ENCODE data around the gene BCL2L15. TPM values are rescaled to one million over a fixed set of nuclear protein-coding genes. Genes with fewer than 3 reads are reported as not detected.

BCL2L15 gene
- total and polyA plus RNA-seq, 10 of the 15 experiments (the other 5 are each of a cell fraction or from before 2014, with no cell fraction given), result 0.42 to 1.2 (median 0.59) TPM

DNA sequence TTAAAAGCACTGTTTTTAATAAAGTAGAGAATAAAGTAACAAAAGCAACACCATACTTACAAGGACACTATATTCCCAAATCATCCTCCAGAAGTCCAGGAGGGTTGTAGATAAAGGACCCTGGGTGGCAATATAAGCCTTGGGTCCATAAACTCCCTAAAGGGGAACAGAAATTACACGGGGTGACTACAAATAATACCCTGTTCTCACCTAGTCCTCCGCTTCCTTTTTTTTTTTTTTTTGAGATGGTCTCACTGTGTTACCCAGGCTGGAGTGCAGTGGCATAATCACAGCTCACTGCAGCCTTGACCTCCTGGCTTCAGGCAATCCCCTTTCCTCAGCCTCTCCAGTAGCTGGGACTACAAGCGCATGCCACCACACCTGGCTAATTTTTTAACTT is 29.0 kb downstream of the BCL2L15 start (continued):
- TF ChIP-seq, protein P1, sequence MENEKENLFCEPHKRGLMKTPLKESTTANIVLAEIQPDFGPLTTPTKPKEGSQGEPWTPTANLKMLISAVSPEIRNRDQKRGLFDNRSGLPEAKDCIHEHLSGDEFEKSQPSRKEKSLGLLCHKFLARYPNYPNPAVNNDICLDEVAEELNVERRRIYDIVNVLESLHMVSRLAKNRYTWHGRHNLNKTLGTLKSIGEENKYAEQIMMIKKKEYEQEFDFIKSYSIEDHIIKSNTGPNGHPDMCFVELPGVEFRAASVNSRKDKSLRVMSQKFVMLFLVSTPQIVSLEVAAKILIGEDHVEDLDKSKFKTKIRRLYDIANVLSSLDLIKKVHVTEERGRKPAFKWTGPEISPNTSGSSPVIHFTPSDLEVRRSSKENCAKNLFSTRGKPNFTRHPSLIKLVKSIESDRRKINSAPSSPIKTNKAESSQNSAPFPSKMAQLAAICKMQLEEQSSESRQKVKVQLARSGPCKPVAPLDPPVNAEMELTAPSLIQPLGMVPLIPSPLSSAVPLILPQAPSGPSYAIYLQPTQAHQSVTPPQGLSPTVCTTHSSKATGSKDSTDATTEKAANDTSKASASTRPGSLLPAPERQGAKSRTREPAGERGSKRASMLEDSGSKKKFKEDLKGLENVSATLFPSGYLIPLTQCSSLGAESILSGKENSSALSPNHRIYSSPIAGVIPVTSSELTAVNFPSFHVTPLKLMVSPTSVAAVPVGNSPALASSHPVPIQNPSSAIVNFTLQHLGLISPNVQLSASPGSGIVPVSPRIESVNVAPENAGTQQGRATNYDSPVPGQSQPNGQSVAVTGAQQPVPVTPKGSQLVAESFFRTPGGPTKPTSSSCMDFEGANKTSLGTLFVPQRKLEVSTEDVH (IDR thresholded peaks at IDR 0.05; ENCODE audit: low read depth, partially characterized antibody), result no peak
- TF ChIP-seq, protein P2, sequence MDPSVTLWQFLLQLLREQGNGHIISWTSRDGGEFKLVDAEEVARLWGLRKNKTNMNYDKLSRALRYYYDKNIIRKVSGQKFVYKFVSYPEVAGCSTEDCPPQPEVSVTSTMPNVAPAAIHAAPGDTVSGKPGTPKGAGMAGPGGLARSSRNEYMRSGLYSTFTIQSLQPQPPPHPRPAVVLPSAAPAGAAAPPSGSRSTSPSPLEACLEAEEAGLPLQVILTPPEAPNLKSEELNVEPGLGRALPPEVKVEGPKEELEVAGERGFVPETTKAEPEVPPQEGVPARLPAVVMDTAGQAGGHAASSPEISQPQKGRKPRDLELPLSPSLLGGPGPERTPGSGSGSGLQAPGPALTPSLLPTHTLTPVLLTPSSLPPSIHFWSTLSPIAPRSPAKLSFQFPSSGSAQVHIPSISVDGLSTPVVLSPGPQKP (IDR thresholded peaks at IDR 0.05; ENCODE audit: low read depth, low read length), result no peak
- TF ChIP-seq ASH2L (IDR thresholded peaks at IDR 0.05; ENCODE audit: borderline replicate concordance, low read depth), result no peak
- TF ChIP-seq CBX3 (IDR thresholded peaks at IDR 0.05; ENCODE audit: borderline replicate concordance, low read depth), result no peak
- no peak for TF ChIP-seq PAX5 (IDR thresholded peaks at IDR 0.05; ENCODE audit: borderline replicate concordance, low read depth, low read length)
- no peak for TF ChIP-seq TBL1XR1 (IDR thresholded peaks at IDR 0.05; ENCODE audit: low read depth, low read length)
- no peak for TF ChIP-seq MEF2A (IDR thresholded peaks at IDR 0.05; ENCODE audit: insufficient read depth, low read depth, low read length)
- no peak for TF ChIP-seq NFIC (IDR thresholded peaks at IDR 0.05; ENCODE audit: low read depth, low read length)
- TF ChIP-seq, protein P3, sequence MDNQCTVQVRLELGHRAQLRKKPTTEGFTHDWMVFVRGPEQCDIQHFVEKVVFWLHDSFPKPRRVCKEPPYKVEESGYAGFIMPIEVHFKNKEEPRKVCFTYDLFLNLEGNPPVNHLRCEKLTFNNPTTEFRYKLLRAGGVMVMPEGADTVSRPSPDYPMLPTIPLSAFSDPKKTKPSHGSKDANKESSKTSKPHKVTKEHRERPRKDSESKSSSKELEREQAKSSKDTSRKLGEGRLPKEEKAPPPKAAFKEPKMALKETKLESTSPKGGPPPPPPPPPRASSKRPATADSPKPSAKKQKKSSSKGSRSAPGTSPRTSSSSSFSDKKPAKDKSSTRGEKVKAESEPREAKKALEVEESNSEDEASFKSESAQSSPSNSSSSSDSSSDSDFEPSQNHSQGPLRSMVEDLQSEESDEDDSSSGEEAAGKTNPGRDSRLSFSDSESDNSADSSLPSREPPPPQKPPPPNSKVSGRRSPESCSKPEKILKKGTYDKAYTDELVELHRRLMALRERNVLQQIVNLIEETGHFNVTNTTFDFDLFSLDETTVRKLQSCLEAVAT (IDR thresholded peaks at IDR 0.05), result peak; percentile 43; the same call in 1 of the 2 replicates
- no peak for TF ChIP-seq HDAC2 (IDR thresholded peaks at IDR 0.05)
- TF ChIP-seq RAD21 (IDR thresholded peaks at IDR 0.05; ENCODE audit: insufficient read depth, low read depth, low read length), result peak; percentile 26; the same call in 1 of the 2 replicates
- no peak for TF ChIP-seq NFXL1 (IDR thresholded peaks at IDR 0.05; ENCODE audit: borderline replicate concordance)
- peak; percentile 64 for TF ChIP-seq MEF2B (IDR thresholded peaks at IDR 0.05; ENCODE audit: partially characterized antibody, poor library complexity, severe bottlenecking)
- TF ChIP-seq ZNF384 (IDR thresholded peaks at IDR 0.05; ENCODE audit: borderline replicate concordance, low read depth, low read length), result peak; percentile 94
- no peak for TF ChIP-seq TAF1 (IDR thresholded peaks at IDR 0.05; ENCODE audit: borderline replicate concordance, low read depth, low read length)
- TF ChIP-seq SMC3 (IDR thresholded peaks at IDR 0.05; ENCODE audit: borderline replicate concordance, low read length), result no peak
- no peak for TF ChIP-seq CBX5 (IDR thresholded peaks at IDR 0.05; ENCODE audit: low read depth)
- TF ChIP-seq DPF2 (IDR thresholded peaks at IDR 0.05), result peak; percentile 76
- no peak for TF ChIP-seq YBX1 (IDR thresholded peaks at IDR 0.05)
- TF ChIP-seq, protein P4, sequence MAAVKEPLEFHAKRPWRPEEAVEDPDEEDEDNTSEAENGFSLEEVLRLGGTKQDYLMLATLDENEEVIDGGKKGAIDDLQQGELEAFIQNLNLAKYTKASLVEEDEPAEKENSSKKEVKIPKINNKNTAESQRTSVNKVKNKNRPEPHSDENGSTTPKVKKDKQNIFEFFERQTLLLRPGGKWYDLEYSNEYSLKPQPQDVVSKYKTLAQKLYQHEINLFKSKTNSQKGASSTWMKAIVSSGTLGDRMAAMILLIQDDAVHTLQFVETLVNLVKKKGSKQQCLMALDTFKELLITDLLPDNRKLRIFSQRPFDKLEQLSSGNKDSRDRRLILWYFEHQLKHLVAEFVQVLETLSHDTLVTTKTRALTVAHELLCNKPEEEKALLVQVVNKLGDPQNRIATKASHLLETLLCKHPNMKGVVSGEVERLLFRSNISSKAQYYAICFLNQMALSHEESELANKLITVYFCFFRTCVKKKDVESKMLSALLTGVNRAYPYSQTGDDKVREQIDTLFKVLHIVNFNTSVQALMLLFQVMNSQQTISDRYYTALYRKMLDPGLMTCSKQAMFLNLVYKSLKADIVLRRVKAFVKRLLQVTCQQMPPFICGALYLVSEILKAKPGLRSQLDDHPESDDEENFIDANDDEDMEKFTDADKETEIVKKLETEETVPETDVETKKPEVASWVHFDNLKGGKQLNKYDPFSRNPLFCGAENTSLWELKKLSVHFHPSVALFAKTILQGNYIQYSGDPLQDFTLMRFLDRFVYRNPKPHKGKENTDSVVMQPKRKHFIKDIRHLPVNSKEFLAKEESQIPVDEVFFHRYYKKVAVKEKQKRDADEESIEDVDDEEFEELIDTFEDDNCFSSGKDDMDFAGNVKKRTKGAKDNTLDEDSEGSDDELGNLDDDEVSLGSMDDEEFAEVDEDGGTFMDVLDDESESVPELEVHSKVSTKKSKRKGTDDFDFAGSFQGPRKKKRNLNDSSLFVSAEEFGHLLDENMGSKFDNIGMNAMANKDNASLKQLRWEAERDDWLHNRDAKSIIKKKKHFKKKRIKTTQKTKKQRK (IDR thresholded peaks at IDR 0.05; ENCODE audit: low read depth, low read length), result no peak
- TF ChIP-seq KDM1A (IDR thresholded peaks at IDR 0.05; ENCODE audit: borderline replicate concordance), result no peak

All from GM12878 (cell line).